Upper lobe of left lung (tissue), 4 donors: ENCODE data around the gene AGAP1.

Source experiments
- POLR2A ChIP-seq, 4 donors: fragments of 450-650 bp; IDR thresholded peaks; one replicate each; pipeline ENCODE4 v1.5.1; 2016 to 2017; ENCODE audit warnings: antibody characterized with exemption in 4 of 4, mild to moderate bottlenecking in 2 of 4
- TF ChIP-seq, protein P1 (sequence below), 6 experiments: fragments of 450-650 bp in 4 of 6; fragments of 200-600 bp in 2 of 6; sonication (generic) in 2 of 6; IDR thresholded peaks; one replicate each; pipeline ENCODE4 v1.5.1; 2016 to 2019; ENCODE audit warnings: antibody characterized with exemption in 6 of 6

DNA sequence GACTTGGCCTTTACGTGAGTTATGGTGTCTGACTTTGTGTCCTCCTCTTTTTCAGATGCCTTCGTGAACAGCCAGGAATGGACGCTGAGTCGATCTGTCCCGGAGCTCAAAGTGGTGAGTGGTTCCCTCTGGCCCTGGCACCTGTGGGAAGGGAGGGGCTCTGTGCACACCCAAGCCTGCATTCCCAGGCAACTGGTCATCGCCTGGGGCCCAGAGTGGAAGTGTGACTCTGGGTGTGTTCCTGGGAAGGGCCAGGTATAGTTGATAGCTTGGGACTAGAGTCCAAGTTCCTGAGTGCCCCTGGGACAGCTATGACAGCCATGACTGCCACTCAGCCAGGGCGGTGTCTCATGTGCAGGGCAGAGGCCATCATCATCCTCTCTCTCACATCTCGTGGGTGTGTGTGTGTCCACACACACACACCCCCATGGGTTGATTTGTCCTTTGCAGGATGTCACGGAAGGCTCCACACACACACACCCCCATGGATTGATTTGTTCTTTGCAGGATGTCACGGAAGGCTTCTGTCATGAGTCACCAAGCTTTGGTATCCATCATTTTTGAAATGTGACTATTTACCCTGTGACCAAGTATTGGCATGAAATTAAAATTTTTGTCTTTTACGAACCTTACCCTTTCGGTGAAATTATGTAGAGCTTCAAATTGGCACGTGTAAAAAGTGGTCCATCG, 215.4 kb downstream of the AGAP1 start:
- TF ChIP-seq, protein P1, sequence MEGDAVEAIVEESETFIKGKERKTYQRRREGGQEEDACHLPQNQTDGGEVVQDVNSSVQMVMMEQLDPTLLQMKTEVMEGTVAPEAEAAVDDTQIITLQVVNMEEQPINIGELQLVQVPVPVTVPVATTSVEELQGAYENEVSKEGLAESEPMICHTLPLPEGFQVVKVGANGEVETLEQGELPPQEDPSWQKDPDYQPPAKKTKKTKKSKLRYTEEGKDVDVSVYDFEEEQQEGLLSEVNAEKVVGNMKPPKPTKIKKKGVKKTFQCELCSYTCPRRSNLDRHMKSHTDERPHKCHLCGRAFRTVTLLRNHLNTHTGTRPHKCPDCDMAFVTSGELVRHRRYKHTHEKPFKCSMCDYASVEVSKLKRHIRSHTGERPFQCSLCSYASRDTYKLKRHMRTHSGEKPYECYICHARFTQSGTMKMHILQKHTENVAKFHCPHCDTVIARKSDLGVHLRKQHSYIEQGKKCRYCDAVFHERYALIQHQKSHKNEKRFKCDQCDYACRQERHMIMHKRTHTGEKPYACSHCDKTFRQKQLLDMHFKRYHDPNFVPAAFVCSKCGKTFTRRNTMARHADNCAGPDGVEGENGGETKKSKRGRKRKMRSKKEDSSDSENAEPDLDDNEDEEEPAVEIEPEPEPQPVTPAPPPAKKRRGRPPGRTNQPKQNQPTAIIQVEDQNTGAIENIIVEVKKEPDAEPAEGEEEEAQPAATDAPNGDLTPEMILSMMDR (IDR thresholded peaks at IDR 0.05) = no peak
- TF ChIP-seq POLR2A (IDR thresholded peaks at IDR 0.05) = no peak
